Measurements from ENCODE around the gene SPTLC2. TPM values are rescaled to one million over a fixed set of nuclear protein-coding genes. Genes with fewer than 3 reads are reported as not detected.

SPTLC2 gene
- total RNA-seq, 2 donors from 2014 or later, result 20.0 to 24.5 TPM

GRCh38 chr14:77469067-77469505, 147.4 kb downstream of the SPTLC2 start:
- Histone ChIP-seq H3K36me3 (peaks cover 7 to 15% of the 10 kb centered on the region in 2 donors), H3K27ac (no peak overlapping the region), H3K4me3 (no peak overlapping the region), H3K9me3 (no peaks in the 10 kb centered on the region), H3K4me1 (replicated peaks) (no peaks in the 10 kb centered on the region), H3K27me3 (replicated peaks; ENCODE audit: insufficient read depth) (no peaks in the 10 kb centered on the region)
- DNase-seq (ENCODE audit: low spot score), result no peak
- TF ChIP-seq POLR2A (IDR thresholded peaks at IDR 0.05) (no peak), POLR2AphosphoS5 (IDR thresholded peaks at IDR 0.05) (no peak)
- TF ChIP-seq, protein P1, sequence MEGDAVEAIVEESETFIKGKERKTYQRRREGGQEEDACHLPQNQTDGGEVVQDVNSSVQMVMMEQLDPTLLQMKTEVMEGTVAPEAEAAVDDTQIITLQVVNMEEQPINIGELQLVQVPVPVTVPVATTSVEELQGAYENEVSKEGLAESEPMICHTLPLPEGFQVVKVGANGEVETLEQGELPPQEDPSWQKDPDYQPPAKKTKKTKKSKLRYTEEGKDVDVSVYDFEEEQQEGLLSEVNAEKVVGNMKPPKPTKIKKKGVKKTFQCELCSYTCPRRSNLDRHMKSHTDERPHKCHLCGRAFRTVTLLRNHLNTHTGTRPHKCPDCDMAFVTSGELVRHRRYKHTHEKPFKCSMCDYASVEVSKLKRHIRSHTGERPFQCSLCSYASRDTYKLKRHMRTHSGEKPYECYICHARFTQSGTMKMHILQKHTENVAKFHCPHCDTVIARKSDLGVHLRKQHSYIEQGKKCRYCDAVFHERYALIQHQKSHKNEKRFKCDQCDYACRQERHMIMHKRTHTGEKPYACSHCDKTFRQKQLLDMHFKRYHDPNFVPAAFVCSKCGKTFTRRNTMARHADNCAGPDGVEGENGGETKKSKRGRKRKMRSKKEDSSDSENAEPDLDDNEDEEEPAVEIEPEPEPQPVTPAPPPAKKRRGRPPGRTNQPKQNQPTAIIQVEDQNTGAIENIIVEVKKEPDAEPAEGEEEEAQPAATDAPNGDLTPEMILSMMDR (IDR thresholded peaks at IDR 0.05), result no peak
- intact Hi-C loops (cut with DNase I), result no loop called here
- 80% methylated on average over 14 of the region's 14 CpGs for WGBS

DNA sequence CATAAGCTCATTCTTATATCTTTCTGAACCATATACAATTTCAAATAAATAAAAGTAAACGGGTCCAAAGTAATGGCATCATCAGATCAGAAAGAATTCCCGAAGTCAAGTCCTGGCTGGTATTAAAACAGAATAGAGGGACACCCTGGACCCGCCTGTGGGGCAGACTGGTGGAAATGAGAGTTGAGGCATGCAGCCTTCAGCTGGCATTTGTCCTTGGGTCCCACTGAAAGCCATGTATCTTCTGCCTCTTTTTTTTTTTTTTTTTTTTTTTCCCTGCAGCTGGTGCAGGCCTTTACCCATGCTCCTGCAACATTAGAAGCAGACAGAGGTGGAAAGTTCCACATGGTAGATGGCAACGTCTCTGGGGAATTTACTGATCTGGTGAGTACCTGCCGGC, 148.6 kb downstream of the SPTLC2 start:
- Histone ChIP-seq H3K9me3 (no peaks in the 10 kb centered on the region), H3K4me3 (no peak overlapping the region), H3K4me1 (replicated peaks) (no peaks in the 10 kb centered on the region), H3K27me3 (replicated peaks; ENCODE audit: insufficient read depth) (no peaks in the 10 kb centered on the region), H3K36me3 (peaks cover 15 to 17% of the 10 kb centered on the region in 2 donors), H3K27ac (no peak overlapping the region)
- 75% methylated on average over 5 of the region's 5 CpGs for WGBS
- DNase-seq (ENCODE audit: low spot score), result no peak
- TF ChIP-seq POLR2A (IDR thresholded peaks at IDR 0.05) (no peak), POLR2AphosphoS5 (IDR thresholded peaks at IDR 0.05) (no peak)
- TF ChIP-seq, protein P1 (IDR thresholded peaks at IDR 0.05), result no peak
- intact Hi-C loops (cut with DNase I), result no loop called here

GRCh38 chr14:77459072-77459723, 157.2 kb downstream of the SPTLC2 start:
- peak; percentile 54 for DNase-seq (ENCODE audit: low spot score)
- Histone ChIP-seq H3K9me3 (no peaks in the 10 kb centered on the region), H3K36me3 (peaks cover 6 to 22% of the 10 kb centered on the region in 2 donors), H3K27ac (peak overlapping the region in 1 of 2 donors; percentile 97), H3K4me1 (replicated peaks) (no peaks in the 10 kb centered on the region), H3K27me3 (replicated peaks; ENCODE audit: insufficient read depth) (no peaks in the 10 kb centered on the region), H3K4me3 (peak overlapping the region; percentile 71 to 84)
- intact Hi-C loops (cut with DNase I), result loop anchor here (2.0 to 10.0 kb wide), 5 partner anchors 82 to 302 kb away; partner anchors contain the start of genes ALKBH1, SAMD15, SLIRP and SPTLC2
- TF ChIP-seq POLR2AphosphoS5 (IDR thresholded peaks at IDR 0.05) (peak; percentile 8), POLR2A (IDR thresholded peaks at IDR 0.05) (no peak)
- TF ChIP-seq, protein P1 (IDR thresholded peaks at IDR 0.05), result peak in 3 of 4 experiments; percentile 49 to 60 (median 54)
- 25% methylated on average over 13 of the region's 13 CpGs for WGBS

- intact Hi-C loops (cut with DNase I), result loop anchor here (2.0 to 10.0 kb wide), 5 partner anchors 81 to 301 kb away; partner anchors contain the start of genes ALKBH1, SAMD15, SLIRP and SPTLC2
- H3K9me3 ChIP-seq, result no peaks in the 10 kb centered on the region
- TF ChIP-seq, protein P1 (IDR thresholded peaks at IDR 0.05), result no peak
- no peak for TF ChIP-seq POLR2A (IDR thresholded peaks at IDR 0.05)
- TF ChIP-seq POLR2AphosphoS5 (IDR thresholded peaks at IDR 0.05), result no peak
- under 1% methylated on average over 29 of the region's 29 CpGs for WGBS
- peaks cover 6 to 16% of the 10 kb centered on the region in 2 donors for H3K36me3 ChIP-seq
- H3K4me1 ChIP-seq (replicated peaks), result no peaks in the 10 kb centered on the region
- no peaks in the 10 kb centered on the region for H3K27me3 ChIP-seq (replicated peaks; ENCODE audit: insufficient read depth)
- peak; percentile 7 for DNase-seq (ENCODE audit: low spot score)
- peak overlapping the region; percentile 71 to 84 for H3K4me3 ChIP-seq
- peak overlapping the region; percentile 92 to 97 for H3K27ac ChIP-seq
Measured at GRCh38 chr14:77458249-77458950, 158.0 kb downstream of the SPTLC2 start.

Data from prostate gland (tissue), 2 donors.